SKM-1 treated with dmso at 0.1 percent for 144 hours (cell line): Measurements from ENCODE around the gene IER3IP1.
"Not testable (repeated sequence)": the region's sequence is repeated elsewhere in the genome, so short reads cannot be mapped to it uniquely, and the experiment has no call there.

Experiments used
- DNase-seq: peaks from one replicate; lab custom pipeline; 2025; ENCODE audit not compliant: unreplicated experiment; lab: John Stamatoyannopoulos, UW

IER3IP1 gene, protein sequence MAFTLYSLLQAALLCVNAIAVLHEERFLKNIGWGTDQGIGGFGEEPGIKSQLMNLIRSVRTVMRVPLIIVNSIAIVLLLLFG

DNA sequence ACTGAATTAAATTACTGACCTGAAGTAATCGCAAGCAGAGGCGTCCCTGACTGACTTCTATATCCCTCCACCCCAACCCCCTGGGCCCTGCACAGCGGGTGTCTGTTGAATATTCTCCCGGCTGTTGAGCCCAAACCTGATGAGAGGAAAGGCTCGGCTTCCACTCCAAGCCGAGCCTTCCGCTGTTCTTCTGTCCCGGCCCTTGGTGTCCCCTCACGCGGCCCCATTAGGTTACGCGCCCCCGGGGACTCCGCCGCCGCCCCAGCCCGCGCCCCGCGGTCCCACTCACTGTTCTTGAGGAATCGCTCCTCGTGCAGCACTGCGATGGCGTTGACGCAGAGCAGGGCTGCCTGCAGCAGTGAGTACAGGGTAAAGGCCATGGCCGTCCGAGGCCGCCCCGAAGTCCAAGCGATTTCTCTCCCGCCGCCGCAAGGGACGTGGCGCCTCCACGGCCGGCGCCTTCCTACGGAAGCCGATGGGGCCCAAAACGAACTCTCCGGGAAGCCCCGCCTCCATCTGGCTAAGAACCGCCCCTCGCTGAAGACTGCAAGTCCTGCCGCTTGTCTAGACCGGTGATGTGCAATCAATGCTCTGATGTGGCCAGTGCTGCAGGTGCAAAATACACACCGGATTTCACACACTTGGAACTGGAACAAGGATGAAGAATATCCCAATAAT lies at the start of gene IER3IP1:
Gene IER3IP1 (minus strand): TSS at position 467 of the 678 bp plus-strand sequence. CDS start 87 bp downstream, at position 380.
- peak; percentile 83 for DNase-seq

DNA sequence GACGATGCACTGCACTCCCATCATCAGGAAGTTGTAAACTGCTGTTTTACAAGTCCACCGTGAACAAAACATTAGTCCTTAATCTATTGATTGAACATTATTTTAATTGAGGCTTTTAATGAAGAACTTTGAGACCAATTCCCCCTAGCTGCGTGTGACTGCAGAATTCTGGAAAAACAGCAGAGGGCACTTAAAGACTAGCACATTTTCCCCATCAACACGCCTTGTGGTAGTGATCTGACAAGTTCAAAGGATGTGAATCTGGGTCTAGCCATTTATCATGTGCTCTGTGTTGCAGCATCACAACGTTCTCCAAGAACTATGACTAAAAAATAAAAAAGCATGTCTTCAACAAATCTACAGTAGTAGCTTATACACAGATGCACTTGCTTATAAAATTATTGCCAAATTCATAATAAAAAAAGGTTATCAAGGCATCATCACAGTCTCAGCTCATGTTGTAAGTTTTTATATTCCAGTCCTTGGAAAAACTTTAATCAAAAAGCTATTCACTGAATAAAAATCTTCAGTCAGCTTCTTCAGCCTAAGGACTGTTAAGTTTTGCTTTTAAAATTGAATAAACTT lies 39.5 kb upstream of the IER3IP1 start:
- peak; percentile 25 for DNase-seq

DNA sequence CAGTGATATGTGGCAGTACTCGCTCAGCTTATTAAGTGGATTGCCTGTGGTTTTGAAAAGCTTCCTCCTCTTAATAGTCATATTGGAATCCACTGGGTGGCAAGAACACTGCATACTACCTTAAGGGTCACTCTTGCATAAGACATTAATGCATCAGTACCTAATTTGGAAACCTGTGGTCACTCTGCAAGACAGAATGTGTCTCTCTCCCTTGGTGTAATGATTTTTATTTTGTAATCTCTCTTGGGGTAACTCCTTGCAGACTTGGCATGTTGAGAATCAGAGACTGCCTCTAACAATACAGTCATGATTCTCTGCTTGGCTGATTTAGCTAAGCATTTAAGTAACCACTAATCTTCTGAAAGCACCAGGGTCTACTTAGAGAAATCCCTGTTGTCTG lies 33.0 kb upstream of the IER3IP1 start:
- no peak for DNase-seq

DNA sequence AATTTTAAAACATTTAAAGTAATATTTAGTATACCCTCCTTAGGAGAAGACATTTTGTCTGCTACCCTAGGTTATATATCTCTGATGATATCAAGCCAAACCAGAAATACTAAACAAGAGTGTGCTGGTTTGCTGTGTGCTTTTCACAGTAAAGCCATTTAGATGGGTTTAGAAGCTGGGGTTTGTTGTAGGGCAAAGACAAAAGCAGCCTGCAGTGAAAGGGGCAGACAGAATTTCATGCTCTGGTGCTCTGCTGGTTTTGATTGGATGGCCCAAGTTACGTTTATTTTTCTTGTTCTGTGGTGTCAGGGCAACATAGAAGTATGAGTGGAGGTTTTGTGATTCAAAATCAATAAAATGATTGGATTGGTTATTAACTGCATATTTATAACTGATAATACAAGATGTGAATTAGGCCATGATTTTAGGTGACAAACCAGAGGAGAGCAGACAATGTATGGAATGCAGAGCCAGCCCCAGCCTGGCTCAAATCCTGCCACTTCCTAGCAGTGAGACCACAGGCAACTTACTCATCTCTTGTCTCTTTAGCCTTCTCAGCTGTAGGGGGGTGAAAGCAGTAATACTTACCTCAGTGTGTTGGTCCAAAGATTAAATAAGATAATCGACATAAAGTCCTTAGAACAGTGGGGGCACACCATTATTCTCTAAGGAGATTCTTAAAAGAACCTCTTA lies 30.9 kb upstream of the IER3IP1 start:
- no peak for DNase-seq

DNA sequence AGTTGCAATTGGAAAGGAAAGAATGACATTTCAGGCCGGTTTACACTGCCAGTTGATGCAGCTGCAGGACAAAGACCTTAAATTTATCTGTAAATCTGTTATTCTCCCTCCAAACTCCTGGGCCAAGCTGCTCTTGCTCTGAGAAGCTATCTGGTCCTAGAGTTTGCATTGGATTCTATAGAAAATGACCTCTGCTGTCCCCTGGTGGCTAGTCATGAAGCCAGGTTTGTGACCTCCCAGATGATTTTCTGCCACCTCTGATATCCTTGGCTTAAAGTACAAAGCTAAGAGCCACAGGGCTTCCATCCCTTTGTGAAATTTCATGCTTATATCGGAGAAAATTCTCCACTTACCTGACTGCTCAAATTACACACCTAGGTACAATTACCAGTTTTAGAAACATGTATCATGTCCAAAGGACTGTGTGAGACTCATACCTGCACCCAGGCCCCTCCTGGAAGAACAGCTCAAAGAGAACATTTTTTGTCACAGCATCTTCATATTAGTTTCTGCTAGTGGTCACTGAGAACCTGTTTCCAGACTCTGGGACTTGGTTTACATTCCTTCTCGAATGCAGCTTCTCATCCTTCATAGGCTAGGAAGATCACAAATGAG lies 28.9 kb upstream of the IER3IP1 start:
- DNase-seq, result peak; percentile 17

DNA sequence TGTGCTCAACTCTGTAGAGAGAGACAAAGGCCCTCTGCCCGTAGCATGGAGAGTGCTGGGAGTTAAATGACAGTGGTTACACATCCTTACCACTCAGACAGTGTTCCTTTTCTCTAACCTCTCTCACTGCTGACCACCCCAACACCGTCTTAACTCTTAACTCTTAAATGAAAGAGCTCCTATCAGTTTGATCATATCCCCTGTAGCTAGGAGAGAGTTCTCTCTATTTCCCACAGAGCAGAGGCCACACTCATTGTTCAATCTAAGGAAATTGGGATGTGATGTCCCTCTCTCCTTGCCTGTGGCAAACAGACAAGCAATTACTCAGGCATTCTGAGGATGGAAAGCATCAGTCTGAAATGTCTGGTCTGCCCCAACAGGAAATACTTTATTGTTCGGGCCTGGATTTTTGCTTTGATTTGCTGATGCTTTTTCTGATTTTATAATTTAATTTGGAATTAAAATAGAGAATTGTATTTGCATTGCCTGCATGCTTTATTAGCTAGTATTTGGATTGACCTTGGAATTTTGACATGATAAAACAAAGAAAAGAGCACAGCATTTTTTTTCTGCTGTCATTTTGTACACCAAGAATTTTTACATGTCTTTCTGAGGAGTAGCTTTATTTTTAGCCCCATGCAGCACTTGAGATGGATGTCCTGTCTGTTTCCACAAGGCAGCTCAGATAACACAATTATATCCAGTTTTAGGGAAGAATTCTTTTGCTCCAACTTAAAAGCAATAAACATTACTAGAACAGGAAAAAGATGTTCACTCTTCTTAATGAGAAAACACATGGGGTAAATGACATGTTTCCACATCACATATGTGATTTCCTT lies 27.7 kb upstream of the IER3IP1 start:
- no peak for DNase-seq

DNA sequence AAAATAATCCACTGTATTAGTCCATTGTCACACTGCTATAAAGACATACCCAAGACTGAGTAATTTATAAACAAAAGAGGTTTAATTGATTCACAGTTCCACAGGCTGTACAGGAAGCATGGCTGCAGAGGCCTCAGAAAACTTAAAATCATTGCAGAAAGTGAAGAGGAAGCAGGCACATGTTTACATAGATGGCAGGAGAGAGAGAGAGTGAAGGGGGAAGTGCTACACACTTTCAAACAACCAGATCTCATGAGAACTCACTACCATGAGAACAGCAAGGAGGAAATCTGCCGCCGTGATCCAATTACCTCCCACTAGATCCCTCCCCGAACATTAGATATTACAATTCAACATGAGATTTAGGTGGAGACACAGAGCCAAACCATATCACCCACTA lies 19.8 kb upstream of the IER3IP1 start:
- DNase-seq, result not testable (repeated sequence)

DNA sequence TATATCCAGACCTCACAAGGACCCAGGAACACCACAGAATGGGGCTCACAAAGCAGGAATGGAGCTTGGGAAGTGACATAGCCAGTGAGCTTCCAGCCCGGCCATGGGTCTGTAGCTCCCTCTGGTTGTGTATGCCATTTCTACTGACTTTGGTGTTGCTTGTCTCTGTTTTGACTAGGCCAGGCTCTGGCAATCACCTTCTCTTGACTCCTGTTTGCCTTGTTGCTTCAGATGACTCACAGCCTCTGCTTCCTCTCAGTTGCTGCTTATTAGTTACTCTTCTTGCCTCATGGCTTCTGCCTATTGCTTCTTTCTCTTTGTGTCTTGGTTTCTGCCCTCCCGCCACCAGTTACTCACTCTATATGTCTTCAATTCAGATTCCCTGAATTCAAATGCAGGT lies 15.8 kb upstream of the IER3IP1 start:
- DNase-seq, result no peak

DNA sequence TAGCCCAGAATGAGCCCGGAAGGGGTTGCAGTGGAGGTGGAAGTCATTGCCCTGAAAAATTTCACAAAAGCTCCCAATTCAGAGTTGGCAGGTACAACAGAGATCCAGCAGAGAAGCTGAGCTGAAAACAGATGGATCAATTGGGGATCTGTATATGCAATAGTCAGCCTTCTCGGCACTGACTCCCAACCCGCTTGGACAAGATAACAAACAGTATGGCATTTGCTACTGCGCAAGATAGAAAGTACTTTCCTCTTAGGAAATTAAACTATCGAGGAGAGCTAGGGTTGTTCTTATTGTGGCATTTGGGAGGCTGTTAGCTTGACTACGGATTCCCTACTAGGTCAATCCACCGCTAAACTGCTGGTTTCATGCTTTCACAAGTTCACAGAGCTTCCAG lies 11.6 kb upstream of the IER3IP1 start:
- no peak for DNase-seq

DNA sequence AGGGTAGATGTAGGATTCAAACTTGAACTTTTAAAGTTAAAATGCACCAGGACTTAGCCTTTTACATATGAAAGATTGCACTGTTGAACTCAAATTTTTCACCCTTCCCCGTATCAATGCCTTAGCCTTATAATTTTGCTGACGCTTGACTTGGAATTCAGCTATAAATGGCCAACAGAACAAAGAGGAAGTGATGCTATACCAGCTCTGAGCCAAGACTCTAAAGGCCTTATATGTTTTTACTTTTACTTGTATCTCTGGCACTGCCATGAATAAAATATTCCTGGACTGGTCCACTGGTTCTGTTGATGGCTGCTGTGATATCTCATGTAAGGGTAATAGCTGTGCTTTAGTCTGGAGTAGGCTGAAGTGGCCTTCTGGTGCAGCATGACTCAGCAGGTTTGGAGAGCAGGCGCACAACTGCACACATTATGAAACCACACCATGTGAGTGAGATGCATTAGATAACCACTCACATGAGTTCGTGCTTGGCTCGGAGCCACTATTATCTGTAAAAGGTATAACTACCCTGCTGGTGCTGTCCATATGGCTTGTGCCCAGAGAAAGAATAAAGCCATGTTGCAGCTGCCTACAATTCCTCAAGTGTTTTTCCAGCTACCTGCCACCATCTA lies 8.4 kb upstream of the IER3IP1 start:
- DNase-seq, result no peak

DNA sequence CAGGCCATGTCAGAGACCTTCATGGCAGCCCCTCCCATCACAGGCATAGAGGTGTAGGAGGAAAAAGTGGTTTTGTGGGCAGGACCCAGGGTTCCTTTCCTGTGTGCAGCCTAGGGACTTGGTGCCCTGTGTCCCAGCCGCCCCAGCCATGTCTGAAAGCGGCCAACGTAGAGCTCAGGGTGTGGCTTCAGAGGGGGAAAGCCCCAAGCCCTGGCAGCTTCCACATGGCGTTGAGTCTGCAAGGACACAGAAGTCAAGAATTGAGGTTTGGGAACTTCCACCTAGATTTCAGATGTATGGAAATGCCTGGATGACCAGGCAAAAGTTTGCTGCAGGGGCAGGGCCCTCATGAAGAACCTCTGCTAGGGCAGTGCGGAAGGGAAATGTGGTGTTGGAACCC lies 6.0 kb upstream of the IER3IP1 start:
- not testable (repeated sequence) for DNase-seq

DNA sequence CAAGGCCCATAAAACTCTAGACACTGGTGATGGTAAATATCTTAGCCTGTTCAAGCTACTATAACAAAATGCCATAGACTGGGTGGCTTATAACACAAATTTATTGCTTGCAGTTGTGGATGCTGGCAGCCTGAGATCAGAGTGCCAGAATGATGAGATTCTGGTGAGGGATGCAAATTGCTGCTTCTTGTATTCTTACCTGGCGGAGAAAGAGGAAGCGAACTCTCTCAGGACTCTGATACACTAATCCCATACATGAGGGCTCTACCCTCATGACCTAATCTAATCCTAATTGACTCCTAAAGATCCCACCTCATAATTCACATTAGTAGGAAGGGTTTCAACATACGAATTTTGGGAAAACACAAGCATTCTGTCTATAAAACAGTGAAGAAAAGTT lies 4.6 kb upstream of the IER3IP1 start:
- DNase-seq, result no peak

DNA sequence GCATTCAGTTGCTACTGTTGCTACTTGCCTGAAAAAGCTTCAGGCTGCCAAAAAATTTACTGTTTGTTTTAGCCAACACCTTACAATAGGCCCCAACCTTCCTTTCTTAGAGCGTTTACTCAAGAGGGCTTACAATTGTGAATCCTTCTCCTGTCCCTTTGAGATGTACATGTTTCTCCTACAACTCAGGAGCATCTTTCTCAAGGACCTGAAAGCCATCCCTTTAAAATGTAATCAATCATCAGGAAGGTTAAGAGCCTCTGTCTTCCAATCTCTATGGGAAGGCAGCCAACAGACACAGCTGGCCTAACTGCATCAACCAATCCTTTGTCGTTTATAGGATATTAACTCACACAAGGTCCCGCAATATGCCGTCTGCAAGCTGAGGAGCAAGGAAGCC lies 3.4 kb upstream of the IER3IP1 start:
- DNase-seq, result no peak

DNA sequence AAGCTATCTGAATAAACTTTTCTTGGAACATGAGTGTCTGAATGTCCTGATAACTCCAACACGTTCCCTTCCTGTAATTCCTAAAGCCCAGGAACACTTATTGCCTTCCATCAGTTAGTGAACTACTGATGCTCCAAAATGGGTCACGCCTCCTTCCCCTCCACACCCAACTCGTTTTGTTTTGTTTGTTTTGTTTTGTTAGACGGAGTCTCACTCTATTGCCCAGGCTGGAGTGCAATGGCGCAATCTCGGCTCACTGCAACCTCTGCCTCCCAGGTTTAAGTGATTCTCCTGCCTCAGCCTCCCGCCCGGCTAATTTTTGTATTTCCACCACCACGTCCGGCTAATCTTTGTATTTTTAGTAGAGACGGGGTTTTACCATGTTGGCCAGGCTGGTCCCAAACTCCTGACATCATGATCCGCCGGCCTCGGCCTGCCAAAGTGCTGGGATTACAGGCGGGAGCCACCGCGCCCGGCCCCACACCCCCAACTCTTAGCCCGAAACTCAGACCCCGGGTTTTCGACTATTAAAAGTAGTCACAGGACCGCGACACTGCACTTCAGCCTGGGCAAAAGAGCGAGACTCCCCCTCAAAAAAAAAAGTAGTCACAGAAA lies 774 bp downstream of the IER3IP1 start:
- DNase-seq, result no peak

DNA sequence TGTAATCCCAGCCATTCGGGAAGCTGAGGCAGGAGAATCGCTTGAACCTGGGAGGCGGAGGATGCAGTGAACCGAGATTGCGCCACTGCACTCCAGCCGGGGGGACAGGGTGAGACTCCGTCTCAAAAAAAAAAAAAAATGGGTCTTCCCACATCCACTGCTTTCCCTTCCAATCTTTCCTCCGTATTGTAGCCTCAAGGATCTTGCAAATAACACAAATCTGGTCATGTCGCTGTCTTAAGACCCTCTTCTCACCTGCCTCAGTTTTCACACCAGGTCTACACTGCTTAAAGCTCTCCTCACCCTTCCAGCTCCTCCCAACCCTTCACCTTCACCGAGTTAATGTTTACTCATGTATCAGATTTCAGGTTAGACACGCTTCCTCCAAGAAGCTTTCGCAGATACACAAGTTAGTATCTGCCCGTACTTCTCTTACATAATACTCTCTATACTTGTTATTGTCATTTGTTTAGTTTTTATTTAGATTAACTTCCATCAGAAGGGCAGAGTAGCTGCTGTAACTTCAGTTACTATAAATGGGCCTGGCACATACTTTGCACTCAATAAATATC lies 1.5 kb downstream of the IER3IP1 start:
- no peak for DNase-seq

DNA sequence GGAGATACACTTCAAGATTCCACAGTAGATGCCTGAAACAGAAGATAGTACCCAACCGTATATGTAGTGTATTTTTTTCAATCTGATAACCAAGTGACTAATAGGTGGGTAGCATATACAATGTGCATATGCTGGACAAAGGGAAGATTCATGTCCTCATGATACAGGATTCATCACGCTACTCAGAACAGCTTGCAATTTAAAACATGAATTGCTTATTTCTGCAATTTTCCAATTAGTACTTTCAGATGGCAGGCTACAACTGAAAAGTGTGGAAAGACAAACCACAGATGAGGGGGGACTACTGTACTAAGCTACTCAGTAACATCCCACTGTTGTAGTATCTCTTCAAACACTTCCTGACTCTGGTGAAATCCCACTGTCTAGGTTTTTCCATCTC lies 3.7 kb downstream of the IER3IP1 start:
- DNase-seq, result no peak

DNA sequence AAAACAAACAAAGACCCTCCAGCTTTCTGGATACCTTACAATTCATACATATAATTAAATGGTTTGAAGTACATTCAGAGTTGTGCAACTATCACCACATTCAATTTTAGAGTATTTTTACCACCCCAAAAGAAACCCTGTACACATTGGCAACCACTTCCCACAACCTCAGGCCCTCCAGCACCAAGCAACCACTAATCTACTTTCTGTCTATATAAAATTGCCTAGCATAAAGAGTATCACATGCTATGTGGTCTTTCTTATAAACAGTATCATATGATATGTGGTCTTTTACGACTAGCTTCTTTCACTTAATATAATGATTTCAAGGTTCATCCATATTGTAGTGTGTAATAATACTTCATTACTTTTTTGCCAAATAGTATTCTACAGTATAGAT lies 7.3 kb downstream of the IER3IP1 start:
- DNase-seq, result no peak

DNA sequence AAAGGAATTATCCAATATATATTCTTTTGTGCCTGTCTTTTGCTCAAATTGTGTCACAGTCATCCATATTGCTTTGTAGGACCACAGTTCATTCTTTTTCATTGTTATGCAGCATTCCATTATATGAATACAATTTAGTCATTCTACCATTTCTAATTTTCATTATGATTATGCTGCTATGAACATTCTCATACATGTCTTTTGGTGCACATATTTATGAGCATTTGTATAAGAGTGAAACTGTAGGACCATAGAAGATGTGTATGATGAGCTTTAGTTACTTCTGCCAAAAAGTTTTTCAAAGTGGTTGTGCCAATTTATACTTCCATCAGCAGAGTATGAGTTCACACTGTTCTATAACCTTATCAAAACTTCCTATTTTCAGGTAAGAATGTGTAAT lies 7.7 kb downstream of the IER3IP1 start:
- no peak for DNase-seq

DNA sequence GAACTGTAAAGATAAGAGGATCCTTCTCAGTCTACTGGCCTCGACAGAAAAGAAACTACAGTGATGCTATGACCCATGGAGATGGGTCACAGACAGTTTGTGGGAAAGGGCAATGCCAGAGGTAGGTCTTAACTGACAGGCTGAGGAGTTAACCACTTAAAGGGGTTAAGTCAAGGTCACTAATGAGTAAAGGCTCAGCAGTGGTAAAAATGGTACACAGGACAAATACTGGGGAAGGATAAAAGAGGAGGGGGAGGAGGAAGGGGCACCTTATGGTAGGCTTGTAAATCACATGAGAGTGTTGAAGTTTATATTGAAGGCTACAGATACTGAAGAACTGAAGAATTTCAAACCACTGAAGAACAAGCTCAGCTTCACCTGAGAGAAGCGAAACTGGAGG lies 9.9 kb downstream of the IER3IP1 start:
- DNase-seq, result no peak

DNA sequence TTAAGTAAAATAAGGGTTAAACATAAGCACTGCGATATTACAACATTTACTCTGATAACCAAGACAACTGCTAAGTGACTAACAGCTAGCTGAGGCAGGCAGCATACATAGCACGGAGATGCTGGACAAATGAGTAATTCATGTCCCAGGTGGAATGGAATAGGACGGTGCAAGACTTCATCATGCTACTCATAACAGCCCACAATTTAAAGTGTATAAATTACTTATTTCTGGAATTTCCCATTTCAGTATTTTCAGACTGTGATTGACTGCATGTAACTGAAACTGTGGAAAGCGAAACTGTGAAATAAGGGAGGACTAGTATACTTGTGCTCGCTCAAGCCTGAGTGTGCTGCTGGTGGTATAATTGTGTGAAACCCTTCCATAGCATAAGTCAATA lies 12.9 kb downstream of the IER3IP1 start:
- DNase-seq, result no peak
